GM21390 (cell line): ENCODE results near the gene PCDHGA12.

Experiments
- ATAC-seq: cut with Tn5 transposase; IDR thresholded peaks from one replicate; pipeline ENCODE4 v1.9.1; 2021; ENCODE audit not compliant: unreplicated experiment

PCDHGA12 gene

GRCh38 chr5:141439411-141440141 is 9.3 kb downstream of the PCDHGA12 start:
- ATAC-seq: no peak

- no peak for ATAC-seq
Measured at GRCh38 chr5:141440341-141440740, 10.0 kb downstream of the PCDHGA12 start.

- ATAC-seq: no peak
Measured at GRCh38 chr5:141441571-141442170, 11.4 kb downstream of the PCDHGA12 start.

GRCh38 chr5:141465351-141465750 is 35.0 kb downstream of the PCDHGA12 start:
- ATAC-seq: no peak

- ATAC-seq: peak; percentile 99
Measured at GRCh38 chr5:141475625-141476131, 45.4 kb downstream of the PCDHGA12 start, which contains the start of gene PCDHGC3. PCDHGC3 (plus strand) TSS chr5:141475966; CDS start chr5:141476117, 151 bp downstream.

- peak; percentile 25 for ATAC-seq
Measured at GRCh38 chr5:141476132-141476911, 46.0 kb downstream of the PCDHGA12 start.

GRCh38 chr5:141477044-141477575 is 46.8 kb downstream of the PCDHGA12 start:
- no peak for ATAC-seq

- no peak for ATAC-seq
Measured at GRCh38 chr5:141477815-141478214, 47.5 kb downstream of the PCDHGA12 start.

GRCh38 chr5:141478321-141478945 is 48.1 kb downstream of the PCDHGA12 start:
- ATAC-seq: no peak

GRCh38 chr5:141479776-141480175 is 49.5 kb downstream of the PCDHGA12 start:
- ATAC-seq: no peak
